Activated CD4-positive, alpha-beta memory T cell treated with anti-CD3 and anti-CD28 coated beads for 36 hours (primary cell): Measurements from ENCODE around the gene IAH1. TPM values are rescaled to one million over a fixed set of nuclear protein-coding genes. Genes with fewer than 3 reads are reported as not detected.

Experiments used
- CTCF ChIA-PET: fragments of 350-600 bp; sonication (Branson Sonifier 250); formaldehyde crosslinking; loops from one replicate; lab custom pipeline; 2021; ENCODE audit warnings: antibody characterized with exemption, inconsistent platforms; lab: Charles Lee
- POLR2A ChIA-PET: fragments of 350-600 bp; sonication (Branson Sonifier 250); formaldehyde crosslinking; loops from one replicate; lab custom pipeline; 2021; ENCODE audit warnings: antibody characterized with exemption; lab: Charles Lee
- DNase-seq: peaks from one replicate; pipeline ENCODE4 v3.0.0-alpha.2; 2020
- H3K27ac Mint-ChIP-seq: one replicate; pipeline ENCODE4 v1.8.0; 2021; ENCODE audit warnings: mixed read lengths
- H3K27me3 Mint-ChIP-seq: one replicate; pipeline ENCODE4 v1.8.0; 2021; ENCODE audit warnings: mixed read lengths
- H3K36me3 Mint-ChIP-seq: one replicate; pipeline ENCODE4 v1.8.0; 2021; ENCODE audit warnings: mixed read lengths
- H3K4me1 Mint-ChIP-seq: one replicate; pipeline ENCODE4 v1.8.0; 2021; ENCODE audit warnings: low read depth, mixed read lengths
- H3K4me3 Mint-ChIP-seq: one replicate; pipeline ENCODE4 v1.8.0; 2021; ENCODE audit warnings: mild to moderate bottlenecking, mixed read lengths
- H3K9me3 Mint-ChIP-seq: one replicate; pipeline ENCODE4 v1.8.0; 2021; ENCODE audit warnings: mixed read lengths
- intact Hi-C: fragments of 100-400 bp; cut with micrococcal nuclease; formaldehyde crosslinking; loops from one replicate; pipeline ENCODE4 v1.15.1; 2023
- total RNA-seq, 2 experiments: library from RNA; stranded (reverse); gene quantifications; one replicate each; pipeline ENCODE4 v1.2.3, GENCODE V29; 2021

IAH1 gene
- total RNA-seq, 2 experiments from 2014 or later: 83.3 to 87.1 TPM

DNA sequence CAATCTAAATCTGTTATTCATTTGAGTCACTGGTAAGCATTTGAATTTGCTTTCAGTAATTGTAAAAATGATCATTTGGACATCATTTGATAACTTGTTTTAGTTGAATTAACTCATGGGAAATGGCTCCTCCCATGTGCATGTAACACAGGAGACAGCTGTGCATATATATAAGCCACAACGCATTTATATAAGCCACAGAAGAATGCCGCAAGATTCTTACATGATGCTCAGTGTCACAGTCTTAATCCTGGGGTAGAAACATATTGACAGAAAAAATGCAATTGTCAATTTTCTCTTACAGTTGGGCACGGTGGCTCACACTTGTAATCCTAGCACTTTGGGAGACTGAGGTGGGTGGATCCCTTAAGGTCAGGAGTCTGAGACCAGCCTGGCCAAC, 13.3 kb upstream of the IAH1 start:
- Mint-ChIP-seq H3K27ac (no peak overlapping the region), H3K4me3 (no peak overlapping the region), H3K4me1 (peaks cover 11% of the 10 kb centered on the region), H3K36me3 (peaks cover 41% of the 10 kb centered on the region), H3K9me3 (no peaks in the 10 kb centered on the region), H3K27me3 (no peaks in the 10 kb centered on the region)
- intact Hi-C loops: no loop called here
- CTCF ChIA-PET: no interaction called here
- POLR2A ChIA-PET: no interaction called here
- DNase-seq: no peak

DNA sequence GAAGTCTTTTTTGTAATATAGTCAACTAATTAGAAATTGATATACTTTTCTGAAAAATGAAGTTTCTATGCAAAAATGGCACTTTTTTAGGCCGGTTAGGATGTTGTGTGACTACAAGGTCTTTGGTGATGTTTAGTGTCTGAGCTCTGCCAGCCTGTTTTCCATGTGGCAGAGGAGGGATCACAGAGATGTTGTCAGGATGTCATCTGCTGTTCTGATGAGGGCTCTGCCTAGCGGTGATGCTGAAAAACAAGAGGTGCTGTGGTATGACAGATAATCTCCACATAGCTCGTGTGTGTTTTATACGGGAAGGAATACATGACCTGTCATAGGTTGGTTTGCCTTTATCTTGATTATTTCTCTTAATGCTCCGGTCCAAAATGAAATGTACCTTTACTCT, 12.0 kb upstream of the IAH1 start:
- no peak overlapping the region for H3K4me3 Mint-ChIP-seq
- H3K9me3 Mint-ChIP-seq: no peaks in the 10 kb centered on the region
- no peak for DNase-seq
- no peak overlapping the region for H3K27ac Mint-ChIP-seq
- intact Hi-C loops: no loop called here
- ChIA-PET POLR2A (no interaction called here), CTCF (no interaction called here)
- peaks cover 11% of the 10 kb centered on the region for H3K4me1 Mint-ChIP-seq
- peaks cover 43% of the 10 kb centered on the region for H3K36me3 Mint-ChIP-seq
- no peaks in the 10 kb centered on the region for H3K27me3 Mint-ChIP-seq

GRCh38 chr2:9462886-9463697, 11.3 kb upstream of the IAH1 start:
- intact Hi-C loops: no loop called here
- no peak overlapping the region for H3K4me3 Mint-ChIP-seq
- no peaks in the 10 kb centered on the region for H3K27me3 Mint-ChIP-seq
- DNase-seq: no peak
- peaks cover 11% of the 10 kb centered on the region for H3K4me1 Mint-ChIP-seq
- H3K27ac Mint-ChIP-seq: peak overlapping the region; percentile 67
- H3K36me3 Mint-ChIP-seq: peaks cover 42% of the 10 kb centered on the region
- ChIA-PET POLR2A (no interaction called here), CTCF (no interaction called here)
- no peaks in the 10 kb centered on the region for H3K9me3 Mint-ChIP-seq

DNA sequence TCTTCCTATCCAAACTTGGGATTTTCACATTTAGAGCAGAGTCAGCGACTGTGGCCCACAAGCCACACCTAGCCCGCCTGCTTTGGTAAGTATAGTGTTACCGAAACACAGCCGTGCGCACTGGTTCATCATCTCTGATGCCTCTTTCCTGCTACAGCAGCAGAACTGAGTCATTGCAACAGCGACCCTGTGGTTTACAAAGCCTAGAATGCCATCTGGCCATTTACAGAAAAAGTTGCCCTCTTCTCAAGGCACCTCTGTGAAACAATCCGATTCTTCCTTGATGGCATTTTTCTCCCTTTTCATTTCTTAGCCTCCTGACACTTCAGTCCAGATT, 10.7 kb upstream of the IAH1 start:
- Mint-ChIP-seq H3K27ac (peak overlapping the region; percentile 67), H3K4me1 (peaks cover 11% of the 10 kb centered on the region), H3K36me3 (peaks cover 42% of the 10 kb centered on the region), H3K27me3 (no peaks in the 10 kb centered on the region), H3K4me3 (no peak overlapping the region), H3K9me3 (no peaks in the 10 kb centered on the region)
- peak; percentile 50 for DNase-seq
- intact Hi-C loops: no loop called here
- POLR2A ChIA-PET: no interaction called here
- CTCF ChIA-PET: no interaction called here

GRCh38 chr2:9465170-9465569, 9.2 kb upstream of the IAH1 start:
- CTCF ChIA-PET: interaction anchor here (1.3 kb wide), 1 partner anchor 9 kb away, joined by 3 read pairs; no protein-coding TSS in a partner anchor
- Mint-ChIP-seq H3K4me3 (no peak overlapping the region), H3K9me3 (no peaks in the 10 kb centered on the region), H3K27me3 (no peaks in the 10 kb centered on the region), H3K27ac (peak overlapping the region; percentile 6), H3K4me1 (peaks cover 11% of the 10 kb centered on the region), H3K36me3 (peaks cover 36% of the 10 kb centered on the region)
- intact Hi-C loops: no loop called here
- POLR2A ChIA-PET: no interaction called here
- DNase-seq: no peak

- H3K27me3 Mint-ChIP-seq: no peaks in the 10 kb centered on the region
- ChIA-PET CTCF (interaction anchor here (1.3 kb wide), 1 partner anchor 8 kb away, joined by 3 read pairs; no protein-coding TSS in a partner anchor), POLR2A (no interaction called here)
- peaks cover 11% of the 10 kb centered on the region for H3K4me1 Mint-ChIP-seq
- DNase-seq: no peak
- H3K9me3 Mint-ChIP-seq: no peaks in the 10 kb centered on the region
- H3K36me3 Mint-ChIP-seq: peaks cover 31% of the 10 kb centered on the region
- intact Hi-C loops: no loop called here
- no peak overlapping the region for H3K27ac Mint-ChIP-seq
- peak overlapping the region; percentile 12 for H3K4me3 Mint-ChIP-seq
Observed at GRCh38 chr2:9466147-9466683, 8.1 kb upstream of the IAH1 start.

GRCh38 chr2:9467687-9468086, 6.7 kb upstream of the IAH1 start:
- intact Hi-C loops: no loop called here
- DNase-seq: no peak
- Mint-ChIP-seq H3K36me3 (peaks cover 35% of the 10 kb centered on the region), H3K27me3 (no peaks in the 10 kb centered on the region), H3K4me1 (peaks cover 11% of the 10 kb centered on the region), H3K9me3 (no peaks in the 10 kb centered on the region), H3K27ac (no peak overlapping the region), H3K4me3 (no peak overlapping the region)
- POLR2A ChIA-PET: no interaction called here
- CTCF ChIA-PET: no interaction called here

DNA sequence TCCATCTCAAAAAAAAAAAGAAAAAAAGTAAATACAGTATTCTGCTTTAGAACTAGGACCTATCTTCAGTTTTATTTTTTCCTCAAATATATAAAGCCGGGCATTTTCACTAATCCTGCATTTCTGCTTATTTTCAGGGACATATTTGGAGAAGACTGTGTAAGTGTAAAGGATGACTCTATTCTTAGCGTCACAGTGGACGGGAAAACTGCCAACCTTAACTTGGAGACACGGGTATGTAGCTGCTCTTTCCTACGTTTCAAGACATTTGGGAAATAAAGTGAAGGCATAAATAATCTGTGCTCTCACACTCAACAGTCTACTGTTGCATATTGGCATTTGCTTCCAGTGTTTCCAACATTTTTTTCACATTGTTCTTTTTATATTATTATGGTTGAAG, 3.1 kb upstream of the IAH1 start:
- Mint-ChIP-seq H3K36me3 (peaks cover 26% of the 10 kb centered on the region), H3K4me1 (peaks cover 17% of the 10 kb centered on the region), H3K27ac (no peak overlapping the region), H3K9me3 (no peaks in the 10 kb centered on the region), H3K4me3 (no peak overlapping the region), H3K27me3 (no peaks in the 10 kb centered on the region)
- intact Hi-C loops: no loop called here
- ChIA-PET CTCF (no interaction called here), POLR2A (no interaction called here)
- DNase-seq: no peak

DNA sequence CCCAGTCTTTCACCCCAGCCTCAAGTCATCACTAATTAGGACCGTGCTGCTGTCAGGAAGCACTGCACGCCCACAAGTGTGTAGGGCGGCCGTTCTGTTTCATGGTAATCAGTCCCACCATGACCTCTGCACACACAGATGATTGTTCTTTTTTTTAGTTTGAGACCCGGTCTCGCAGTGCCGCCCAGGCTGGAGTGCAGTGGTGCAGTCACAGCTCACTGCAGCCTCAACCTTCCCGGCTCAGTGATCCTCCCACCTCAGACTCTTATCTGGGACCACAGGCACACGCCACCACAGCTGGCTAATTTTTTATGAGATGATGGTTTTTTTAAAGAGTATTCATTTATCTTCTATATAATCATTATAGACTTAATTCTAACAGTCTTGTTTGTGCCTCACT, 1.8 kb upstream of the IAH1 start:
- ChIA-PET POLR2A (interaction anchor here (1.4 to 1.7 kb wide), 2 partner anchors 49 to 158 kb away, joined by 3 to 4 read pairs; partner anchors contain the start of genes CPSF3, ITGB1BP1 and YWHAQ), CTCF (interaction anchor here (1.6 kb wide), 1 partner anchor 84 kb away, joined by 5 read pairs; the partner anchor contains the start of gene ADAM17)
- H3K27me3 Mint-ChIP-seq: no peaks in the 10 kb centered on the region
- no peak overlapping the region for H3K4me3 Mint-ChIP-seq
- peaks cover 26% of the 10 kb centered on the region for H3K36me3 Mint-ChIP-seq
- intact Hi-C loops: no loop called here
- no peak overlapping the region for H3K27ac Mint-ChIP-seq
- H3K9me3 Mint-ChIP-seq: no peaks in the 10 kb centered on the region
- H3K4me1 Mint-ChIP-seq: peaks cover 29% of the 10 kb centered on the region
- DNase-seq: no peak

DNA sequence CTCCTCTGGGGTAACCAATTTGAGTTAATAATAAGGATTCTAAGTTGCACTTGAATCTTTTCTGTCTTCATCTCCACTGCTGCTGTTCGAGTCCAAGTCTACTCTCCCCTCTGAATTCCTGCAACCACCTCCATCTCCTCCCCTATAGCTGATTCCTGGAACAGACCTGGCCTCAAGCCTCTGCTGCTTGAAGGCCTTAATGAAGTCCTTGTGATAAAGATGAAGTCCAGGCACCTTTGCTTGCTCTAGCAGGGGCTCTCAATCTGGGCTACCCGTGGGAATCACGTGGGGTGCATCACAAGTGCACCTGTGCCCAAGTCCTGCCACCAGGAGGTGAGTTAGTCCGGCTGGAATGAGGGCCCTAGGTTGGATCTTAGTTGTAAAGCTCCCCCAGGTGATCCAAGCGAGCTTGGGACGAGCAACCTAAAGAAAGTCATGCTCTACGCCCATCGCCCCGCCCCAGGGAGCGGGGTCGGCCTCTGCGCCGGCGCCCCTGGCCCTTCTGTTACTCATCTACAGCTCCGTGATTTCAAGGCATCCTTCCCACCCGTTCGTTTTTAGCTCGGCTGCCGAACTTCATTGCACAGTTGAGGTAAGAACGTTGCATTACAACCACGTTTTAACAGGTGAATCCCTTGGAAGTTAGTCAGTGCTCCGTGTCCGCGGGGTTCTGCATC, 905 bp upstream of the IAH1 start:
- H3K4me3 Mint-ChIP-seq: peak overlapping the region; percentile 72
- ChIA-PET POLR2A (interaction anchor here (0.9 to 1.7 kb wide), 4 partner anchors 50 to 157 kb away, joined by 3 to 5 read pairs (median 4); partner anchors contain the start of genes ADAM17, CPSF3, ITGB1BP1 and YWHAQ), CTCF (interaction anchor here (0.8 to 1.6 kb wide), 7 partner anchors 8 to 420 kb away, joined by 3 to 5 read pairs (median 3); partner anchors contain the start of genes ADAM17 and YWHAQ)
- intact Hi-C loops: no loop called here
- DNase-seq: no peak
- H3K4me1 Mint-ChIP-seq: peaks cover 38% of the 10 kb centered on the region
- peak overlapping the region; percentile 71 for H3K27ac Mint-ChIP-seq
- H3K36me3 Mint-ChIP-seq: peaks cover 29% of the 10 kb centered on the region
- H3K27me3 Mint-ChIP-seq: no peaks in the 10 kb centered on the region
- no peaks in the 10 kb centered on the region for H3K9me3 Mint-ChIP-seq

DNA sequence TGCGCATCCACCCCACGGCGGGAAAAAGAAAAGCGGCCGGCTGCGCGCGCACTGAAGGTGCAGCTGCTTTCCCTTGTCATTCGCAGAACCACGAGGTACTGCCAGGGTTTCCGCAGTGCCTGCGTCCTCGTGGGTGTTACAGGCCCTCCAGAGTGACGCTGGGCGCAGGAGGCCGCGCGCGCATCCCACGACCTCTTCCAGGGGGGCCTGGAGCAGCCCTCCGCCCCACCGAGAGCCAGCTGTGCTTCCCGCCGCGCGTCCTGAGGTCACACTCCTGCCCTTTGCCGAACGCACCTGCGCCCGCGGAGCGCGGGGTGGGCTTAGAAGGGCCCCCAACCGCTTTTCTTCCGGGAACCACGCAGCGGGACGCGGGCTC, 378 bp upstream of the IAH1 start:
- peaks cover 43% of the 10 kb centered on the region for H3K4me1 Mint-ChIP-seq
- CTCF ChIA-PET: interaction anchor here (0.8 to 1.6 kb wide), 7 partner anchors 9 to 420 kb away, joined by 3 to 5 read pairs (median 3); partner anchors contain the start of genes ADAM17 and YWHAQ
- H3K27ac Mint-ChIP-seq: peak overlapping the region; percentile 71
- POLR2A ChIA-PET: interaction anchor here (0.9 to 1.7 kb wide), 4 partner anchors 50 to 157 kb away, joined by 3 to 5 read pairs (median 4); partner anchors contain the start of genes ADAM17, CPSF3, ITGB1BP1 and YWHAQ
- H3K4me3 Mint-ChIP-seq: peak overlapping the region; percentile 72
- H3K9me3 Mint-ChIP-seq: no peaks in the 10 kb centered on the region
- DNase-seq: peak; percentile 74
- peaks cover 33% of the 10 kb centered on the region for H3K36me3 Mint-ChIP-seq
- H3K27me3 Mint-ChIP-seq: no peaks in the 10 kb centered on the region
- intact Hi-C loops: loop anchor here (1.0 to 2.0 kb wide), 2 partner anchors 51 to 157 kb away; partner anchors contain the start of genes CPSF3, ITGB1BP1 and YWHAQ

- H3K27ac Mint-ChIP-seq: no peak overlapping the region
Observed at GRCh38 chr2:9477914-9478313, 3.6 kb downstream of the IAH1 start.

More at GRCh38 chr2:9477914-9478313, 3.6 kb downstream of the IAH1 start:
- POLR2A ChIA-PET: no interaction called here
- H3K4me1 Mint-ChIP-seq: peaks cover 48% of the 10 kb centered on the region
- DNase-seq: peak; percentile 31
- H3K9me3 Mint-ChIP-seq: no peaks in the 10 kb centered on the region
- H3K27me3 Mint-ChIP-seq: no peaks in the 10 kb centered on the region
- peaks cover 41% of the 10 kb centered on the region for H3K36me3 Mint-ChIP-seq
- no peak overlapping the region for H3K4me3 Mint-ChIP-seq
- CTCF ChIA-PET: no interaction called here
- intact Hi-C loops: no loop called here
